Osteoblast (primary cell): ENCODE data around the gene MCL1. TPM values are rescaled to one million over a fixed set of nuclear protein-coding genes. Genes with fewer than 3 reads are reported as not detected.

Experiments used
- DNase-seq: peaks from one replicate; pipeline ENCODE4 v3.0.0; 2011; ENCODE audit warnings: low spot score, mixed read lengths; ENCODE audit not compliant: insufficient read length; ENCODE audit errors: missing footprints
- H2AFZ ChIP-seq: 2 replicates; pipeline ENCODE4 v1.6.0; 2011; ENCODE audit warnings: mild to moderate bottlenecking, low read length
- H3K27ac ChIP-seq: 2 replicates; pipeline ENCODE4 v1.5.1; 2011; ENCODE audit warnings: mild to moderate bottlenecking, low read depth, low read length, moderate library complexity
- H3K27me3 ChIP-seq: 2 replicates; pipeline ENCODE4 v1.6.0; 2012; ENCODE audit warnings: mild to moderate bottlenecking, control low read depth, inconsistent platforms, low read length, moderate library complexity; ENCODE audit not compliant: insufficient read depth
- H3K36me3 ChIP-seq: 2 replicates; pipeline ENCODE4 v1.5.1; 2011; ENCODE audit warnings: mild to moderate bottlenecking, low read length, control low read depth, moderate library complexity; ENCODE audit not compliant: insufficient read depth
- H3K4me1 ChIP-seq: 2 replicates; pipeline ENCODE4 v1.5.1; 2011; ENCODE audit warnings: mild to moderate bottlenecking, low read length, control low read depth, moderate library complexity; ENCODE audit not compliant: insufficient read depth
- H3K4me2 ChIP-seq: 2 replicates; pipeline ENCODE4 v1.6.0; 2011; ENCODE audit warnings: mild to moderate bottlenecking, low read length; ENCODE audit not compliant: insufficient read depth
- H3K4me3 ChIP-seq: fragments of 200-600 bp; sonication (generic); 3 replicates; pipeline ENCODE4 v1.5.1; 2012; ENCODE audit warnings: mild to moderate bottlenecking, low read length, inconsistent platforms; ENCODE audit not compliant: insufficient read depth
- H3K79me2 ChIP-seq: 2 replicates; pipeline ENCODE4 v1.6.0; 2012; ENCODE audit warnings: mild to moderate bottlenecking, low read length, control low read depth, inconsistent platforms; ENCODE audit not compliant: insufficient read depth
- H3K9me3 ChIP-seq: 2 replicates; pipeline ENCODE4 v1.5.1; 2011; ENCODE audit warnings: low read depth, low read length, control low read depth
- H4K20me1 ChIP-seq: 2 replicates; pipeline ENCODE4 v1.6.0; 2012; ENCODE audit warnings: mild to moderate bottlenecking, low read length, control low read depth; ENCODE audit not compliant: insufficient read depth
- CTCF ChIP-seq: IDR thresholded peaks from 2 replicates; pipeline ENCODE4 v1.5.1; 2011; ENCODE audit warnings: mild to moderate bottlenecking, low read depth, low read length, moderate library complexity; ENCODE audit errors: extremely low read depth
- total RNA-seq: library from RNA; depleted of rRNA; stranded (reverse); fragments of >200 nt; gene quantifications from 2 replicates; pipeline ENCODE4 v1.2.3, GENCODE V29; 2012

Gene MCL1
- total RNA-seq, 1 donor: 176 TPM

GRCh38 chr1:150536836-150537731, 42.3 kb downstream of the MCL1 start:
- Histone ChIP-seq H4K20me1 (no peaks in the 10 kb centered on the region), H3K79me2 (no peaks in the 10 kb centered on the region), H3K4me3 (no peak overlapping the region), H3K4me1 (peaks cover 41% of the 10 kb centered on the region), H3K9me3 (no peaks in the 10 kb centered on the region), H3K27me3 (no peaks in the 10 kb centered on the region), H3K4me2 (no peak overlapping the region), H3K36me3 (no peaks in the 10 kb centered on the region), H2AFZ (peak overlapping the region; percentile 29), H3K27ac (peak overlapping the region; percentile 41)
- DNase-seq: peak; percentile 66
- no peak for TF ChIP-seq CTCF

GRCh38 chr1:150535511-150536287, 43.7 kb downstream of the MCL1 start:
- Histone ChIP-seq H4K20me1 (no peaks in the 10 kb centered on the region), H3K4me2 (peak overlapping the region; percentile 39), H3K36me3 (no peaks in the 10 kb centered on the region), H2AFZ (peak overlapping the region; percentile 5), H3K27me3 (no peaks in the 10 kb centered on the region), H3K79me2 (no peaks in the 10 kb centered on the region), H3K27ac (peak overlapping the region; percentile 45), H3K9me3 (no peaks in the 10 kb centered on the region), H3K4me1 (peaks cover 42% of the 10 kb centered on the region), H3K4me3 (no peak overlapping the region)
- no peak for TF ChIP-seq CTCF
- DNase-seq: peak; percentile 84

- Histone ChIP-seq H3K27ac (no peak overlapping the region), H3K36me3 (no peaks in the 10 kb centered on the region), H4K20me1 (no peaks in the 10 kb centered on the region), H3K4me2 (no peak overlapping the region), H3K79me2 (no peaks in the 10 kb centered on the region), H2AFZ (no peak overlapping the region), H3K4me3 (no peak overlapping the region), H3K4me1 (peaks cover 46% of the 10 kb centered on the region), H3K9me3 (no peaks in the 10 kb centered on the region), H3K27me3 (no peaks in the 10 kb centered on the region)
- no peak for TF ChIP-seq CTCF
- DNase-seq: peak; percentile 22
Measured at GRCh38 chr1:150534002-150534401, 45.4 kb downstream of the MCL1 start.

GRCh38 chr1:150532860-150533259, 46.5 kb downstream of the MCL1 start:
- no peaks in the 10 kb centered on the region for H3K9me3 ChIP-seq
- H3K4me2 ChIP-seq: peak overlapping the region; percentile 51
- no peaks in the 10 kb centered on the region for H4K20me1 ChIP-seq
- peak overlapping the region; percentile 76 for H3K27ac ChIP-seq
- no peaks in the 10 kb centered on the region for H3K79me2 ChIP-seq
- peaks cover 48% of the 10 kb centered on the region for H3K4me1 ChIP-seq
- no peaks in the 10 kb centered on the region for H3K36me3 ChIP-seq
- DNase-seq: no peak
- no peaks in the 10 kb centered on the region for H3K27me3 ChIP-seq
- peak overlapping the region; percentile 71 for H2AFZ ChIP-seq
- TF ChIP-seq CTCF: no peak
- no peak overlapping the region for H3K4me3 ChIP-seq
